RPMI8226 (cell line): ENCODE measurements around the gene DMRTC2.

Source experiments
- DNase-seq: peaks from one replicate; pipeline ENCODE4 v3.0.0-alpha.2; 2015

The DMRTC2 gene

DNA sequence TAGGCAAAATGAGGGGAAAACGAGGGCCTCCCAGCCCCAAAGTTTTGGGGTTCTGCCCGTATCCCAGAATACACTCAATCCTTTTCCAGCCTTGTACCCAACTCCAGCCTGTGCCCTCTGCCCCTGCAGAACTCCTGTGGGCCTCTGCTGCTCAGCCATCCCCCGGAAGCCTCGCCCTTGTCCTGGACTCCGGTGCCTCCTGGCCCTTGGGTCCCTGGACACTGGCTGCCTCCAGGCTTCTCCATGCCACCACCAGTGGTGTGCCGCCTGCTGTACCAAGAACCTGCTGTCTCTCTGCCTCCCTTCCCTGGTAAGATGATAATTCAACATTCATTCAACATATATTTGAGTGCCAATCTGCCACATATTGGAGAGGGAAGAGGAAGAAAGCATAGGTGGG, 3.8 kb downstream of the DMRTC2 start:
- no peak for DNase-seq

DNA sequence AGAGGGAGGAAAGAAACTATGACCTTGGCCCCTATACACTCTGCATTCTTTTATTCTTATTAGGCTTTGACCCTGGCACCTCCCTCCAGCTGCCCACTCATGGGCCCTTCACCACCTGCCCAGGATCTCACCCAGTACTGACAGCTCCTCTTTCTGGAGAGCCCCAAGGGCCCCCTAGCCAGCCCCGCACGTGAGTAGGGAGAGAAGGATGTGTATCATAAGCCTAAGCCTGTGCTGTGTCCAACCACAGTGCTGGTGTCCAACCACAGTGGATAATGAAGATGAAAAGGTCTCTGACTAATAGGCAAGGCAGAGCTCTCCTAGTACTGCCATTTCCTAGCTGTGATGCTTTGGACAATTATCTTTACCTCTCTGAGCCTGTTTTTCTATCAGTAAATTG, 4.2 kb downstream of the DMRTC2 start:
- DNase-seq, result no peak

DNA sequence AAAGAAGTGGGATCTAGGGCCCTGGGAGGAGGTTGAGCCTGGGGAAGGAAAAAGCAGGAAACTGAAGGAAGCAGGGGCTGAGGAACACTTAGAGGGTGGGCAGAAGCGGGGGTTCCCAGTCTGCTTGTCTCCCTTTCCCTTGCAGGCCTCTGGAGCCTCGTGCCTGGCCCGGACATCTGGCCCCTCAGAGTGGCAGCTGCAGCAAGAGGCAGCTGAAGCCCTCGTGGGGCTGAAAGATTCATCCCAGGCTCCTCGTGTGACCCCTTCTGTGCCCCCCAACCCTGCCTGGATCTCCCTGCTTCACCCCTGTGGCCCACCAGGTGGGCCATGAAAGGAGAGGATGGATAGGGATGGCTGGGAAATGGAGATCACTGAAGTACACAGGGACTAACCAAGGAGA, 5.5 kb downstream of the DMRTC2 start:
- DNase-seq, result no peak

DNA sequence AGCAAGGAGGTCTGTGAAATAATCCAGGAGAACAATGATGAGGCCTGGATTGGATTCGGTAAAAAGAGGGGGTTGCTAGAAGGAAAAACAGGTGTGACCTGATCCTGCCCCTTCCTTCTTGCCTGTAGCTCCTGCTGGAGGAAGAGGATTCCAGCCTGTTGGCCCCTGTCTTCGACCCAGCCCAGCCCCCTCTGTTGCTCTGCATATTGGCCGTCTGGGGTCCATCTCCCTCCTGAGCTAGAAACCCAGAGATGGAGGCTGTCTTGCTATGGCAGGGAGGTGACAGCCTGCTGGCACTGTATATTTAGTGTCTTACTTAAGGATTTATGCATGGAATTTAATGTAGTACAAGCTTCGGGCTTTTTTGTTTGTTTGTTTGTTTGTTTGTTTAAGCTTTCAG, 6.6 kb downstream of the DMRTC2 start:
- DNase-seq, result no peak

DNA sequence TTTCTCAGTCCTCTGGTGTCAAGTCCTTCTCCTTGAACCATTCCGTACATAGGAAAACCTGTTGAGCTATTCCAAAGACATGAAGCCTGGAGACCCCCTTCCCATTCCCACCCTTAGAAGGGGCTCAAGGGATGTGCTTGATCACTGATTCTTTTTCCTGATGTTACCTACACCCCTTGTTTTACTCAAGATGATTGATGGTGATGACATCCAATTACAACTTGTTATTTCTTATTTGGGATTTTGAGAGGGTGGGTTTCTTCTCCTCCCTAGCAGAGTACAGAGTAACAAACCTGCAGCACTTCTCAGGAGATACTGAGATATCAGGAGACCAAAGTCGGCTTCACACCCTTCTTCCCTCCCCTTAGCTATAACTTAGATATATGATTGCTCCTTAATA, 8.5 kb downstream of the DMRTC2 start:
- DNase-seq, result no peak

DNA sequence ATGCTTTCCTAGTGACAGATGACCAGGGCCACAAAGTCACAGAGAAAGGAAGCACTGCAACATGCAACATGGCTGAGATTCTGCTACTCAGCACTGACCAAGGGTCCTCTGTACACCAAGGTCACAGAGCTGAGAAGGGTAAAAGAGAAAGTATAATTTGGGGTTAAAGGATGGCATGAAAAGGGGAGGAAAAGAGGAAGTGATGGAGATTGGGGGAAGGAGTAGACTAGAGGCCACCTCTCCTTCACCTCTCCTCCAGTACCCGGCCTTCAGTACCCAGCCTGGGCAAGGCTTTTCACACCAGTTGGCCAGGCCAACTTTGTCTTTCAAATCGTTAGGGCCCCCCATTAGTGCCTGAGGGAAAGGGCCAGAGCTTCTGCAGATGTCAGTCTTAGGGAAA, 8.9 kb downstream of the DMRTC2 start:
- no peak for DNase-seq

DNA sequence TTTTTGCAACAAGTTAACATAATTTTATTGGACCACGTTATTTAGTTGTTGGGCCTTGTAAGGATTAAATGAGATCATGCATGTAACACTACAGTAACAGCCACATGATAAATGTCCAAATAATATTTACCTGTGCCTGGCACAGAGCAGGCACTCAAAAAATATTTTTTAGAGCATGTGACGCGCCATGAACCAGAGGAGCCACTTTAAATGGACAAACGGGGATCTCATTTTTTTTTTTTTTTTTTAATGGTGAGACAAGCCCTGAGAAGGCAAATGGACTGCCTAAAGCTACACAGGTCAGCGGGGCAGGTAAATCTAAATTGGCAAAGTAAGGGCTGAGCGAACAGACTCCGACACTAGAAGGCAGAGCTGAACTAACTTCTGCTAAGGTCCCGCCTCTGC, 14.4 kb downstream of the DMRTC2 start:
- no peak for DNase-seq

DNA sequence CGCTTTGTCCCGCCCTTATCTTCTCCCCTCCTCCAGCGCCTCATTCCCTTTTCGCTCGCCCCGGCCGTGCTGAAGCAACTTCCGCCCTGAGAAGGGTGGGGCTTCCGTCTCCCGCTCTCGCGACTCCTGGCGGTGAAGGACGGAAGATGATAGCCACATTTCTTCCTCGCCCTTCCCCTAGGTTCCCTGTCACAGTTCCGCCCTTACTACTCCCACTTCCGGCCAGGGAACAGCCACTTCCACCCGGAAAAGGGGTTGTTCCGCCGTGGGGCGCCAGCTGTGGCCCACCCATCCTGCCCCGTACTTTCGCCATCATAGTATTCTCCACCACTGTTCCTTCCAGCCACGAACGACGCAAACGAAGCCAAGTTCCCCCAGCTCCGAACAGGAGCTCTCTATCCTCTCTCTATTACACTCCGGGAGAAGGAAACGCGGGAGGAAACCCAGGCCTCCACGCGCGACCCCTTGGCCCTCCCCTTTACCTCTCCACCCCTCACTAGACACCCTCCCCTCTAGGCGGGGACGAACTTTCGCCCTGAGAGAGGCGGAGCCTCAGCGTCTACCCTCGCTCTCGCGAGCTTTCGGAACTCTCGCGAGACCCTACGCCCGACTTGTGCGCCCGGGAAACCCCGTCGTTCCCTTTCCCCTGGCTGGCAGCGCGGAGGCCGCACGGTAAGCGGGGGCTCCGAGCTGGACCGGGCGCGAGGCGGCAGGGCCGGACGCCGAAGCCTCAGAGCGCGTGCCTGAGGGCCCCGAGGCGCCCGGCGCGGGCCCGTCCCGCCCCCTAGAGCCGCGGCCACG, 15.0 kb downstream of the DMRTC2 start, which contains the start of gene RPS19:
TSS of gene RPS19 (plus strand) at position 638 of the 801 bp plus-strand sequence. CDS start 520 bp downstream, outside the sequence.
- DNase-seq, result peak; percentile 95

DNA sequence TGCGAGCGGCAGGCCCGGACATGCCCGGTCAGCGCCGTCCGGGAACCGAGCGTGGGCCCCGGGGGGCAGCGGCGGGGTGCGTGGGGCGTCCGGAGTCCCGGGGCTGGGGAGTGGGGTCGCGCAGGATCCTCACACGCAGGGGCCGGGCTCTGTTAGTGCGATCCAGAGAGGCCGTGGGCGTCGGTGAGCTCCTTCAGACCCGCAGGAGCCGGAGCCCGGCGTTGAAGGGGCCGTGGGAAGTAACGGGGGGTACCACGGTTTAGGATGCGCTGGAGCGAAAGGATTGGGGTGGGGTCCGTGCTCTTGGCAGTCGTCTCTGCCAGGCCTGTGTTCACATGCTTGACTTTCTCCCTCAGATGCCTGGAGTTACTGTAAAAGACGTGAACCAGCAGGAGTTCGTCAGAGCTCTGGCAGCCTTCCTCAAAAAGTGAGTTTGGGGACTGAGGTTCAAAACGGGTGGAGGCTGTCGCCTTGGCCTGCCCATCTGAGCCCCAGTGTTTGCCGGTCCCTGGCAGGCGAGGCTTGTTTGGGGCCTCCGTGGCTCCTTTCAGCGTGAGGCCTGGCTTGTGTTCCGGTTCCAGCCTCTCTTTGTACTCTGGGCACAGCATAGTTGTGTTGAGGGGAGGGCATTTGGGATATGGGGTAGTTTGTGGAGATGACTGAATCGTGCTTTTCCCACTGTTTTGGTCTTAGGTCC, 15.7 kb downstream of the DMRTC2 start:
- no peak for DNase-seq

DNA sequence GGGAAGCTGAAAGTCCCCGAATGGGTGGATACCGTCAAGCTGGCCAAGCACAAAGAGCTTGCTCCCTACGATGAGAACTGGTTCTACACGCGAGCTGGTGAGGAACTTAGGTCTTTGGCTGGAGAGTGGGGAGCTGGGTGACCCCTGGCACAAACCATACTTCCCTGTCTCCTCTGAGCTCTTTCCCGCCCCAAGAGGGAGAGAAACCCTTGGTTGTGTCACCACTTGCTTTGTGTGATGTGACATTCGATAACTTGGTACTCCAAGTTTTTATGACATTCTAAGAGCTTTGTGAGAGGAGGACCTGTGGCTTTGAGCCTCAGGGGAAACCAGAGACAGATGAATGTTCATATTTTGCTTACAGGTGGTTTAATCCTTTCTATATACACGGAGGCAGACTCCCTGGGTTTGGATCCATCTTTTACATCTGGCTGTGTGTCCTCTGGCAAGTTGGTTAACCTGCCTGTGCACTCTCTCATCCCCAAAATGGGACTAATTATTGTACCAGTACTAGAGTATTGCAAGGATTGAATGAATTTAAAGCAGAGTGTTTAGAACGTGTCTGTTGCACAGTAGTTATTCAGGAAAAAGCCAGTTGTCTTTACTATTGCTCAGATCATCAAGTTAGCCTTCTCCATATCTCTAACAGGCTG, 16.4 kb downstream of the DMRTC2 start:
- no peak for DNase-seq

DNA sequence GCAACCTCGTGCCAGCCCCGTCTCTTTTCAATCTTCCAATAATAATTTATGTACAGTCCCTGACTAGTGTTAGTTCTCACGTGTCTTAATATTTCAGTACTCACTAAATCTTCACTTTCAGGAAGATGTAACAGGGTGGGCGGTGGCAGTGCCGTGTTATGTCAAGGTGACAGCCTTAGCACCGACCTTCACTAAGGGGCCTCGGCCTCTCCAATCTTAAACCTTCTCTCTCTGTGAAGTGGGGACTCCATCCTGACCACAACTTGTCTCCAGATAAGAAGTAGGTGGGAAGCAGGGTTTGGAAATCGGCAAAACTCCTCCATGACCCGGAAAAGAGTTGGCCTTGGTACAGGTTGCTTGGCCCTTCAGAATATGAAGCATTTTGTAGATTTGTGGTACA, 17.0 kb downstream of the DMRTC2 start:
- DNase-seq, result no peak

DNA sequence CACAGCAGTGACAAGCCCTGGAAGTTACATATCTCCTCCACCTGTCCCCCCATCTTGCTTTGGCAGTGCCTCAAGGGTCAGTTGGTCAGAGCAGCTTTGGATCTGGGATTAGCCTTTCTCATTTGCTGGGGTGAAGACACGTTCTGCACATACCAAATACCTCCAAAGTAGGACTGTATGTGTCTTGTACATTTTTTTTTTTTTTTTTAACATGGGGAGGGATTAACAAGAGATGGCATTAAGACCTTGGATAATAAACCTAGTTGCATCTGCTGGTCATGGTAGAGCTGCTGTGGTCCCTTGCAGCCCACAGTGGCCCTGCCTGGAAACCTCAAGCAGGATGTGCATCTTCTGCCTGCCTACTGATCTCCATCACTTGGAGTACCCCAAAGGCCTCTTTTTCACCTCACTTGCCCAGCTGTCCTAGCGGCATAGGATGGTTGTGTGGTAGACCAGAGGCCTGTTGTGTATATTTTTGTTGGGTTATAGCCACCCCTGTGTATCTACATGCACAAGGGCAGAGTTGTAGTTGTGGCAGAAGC, 17.7 kb downstream of the DMRTC2 start:
- DNase-seq, result no peak

DNA sequence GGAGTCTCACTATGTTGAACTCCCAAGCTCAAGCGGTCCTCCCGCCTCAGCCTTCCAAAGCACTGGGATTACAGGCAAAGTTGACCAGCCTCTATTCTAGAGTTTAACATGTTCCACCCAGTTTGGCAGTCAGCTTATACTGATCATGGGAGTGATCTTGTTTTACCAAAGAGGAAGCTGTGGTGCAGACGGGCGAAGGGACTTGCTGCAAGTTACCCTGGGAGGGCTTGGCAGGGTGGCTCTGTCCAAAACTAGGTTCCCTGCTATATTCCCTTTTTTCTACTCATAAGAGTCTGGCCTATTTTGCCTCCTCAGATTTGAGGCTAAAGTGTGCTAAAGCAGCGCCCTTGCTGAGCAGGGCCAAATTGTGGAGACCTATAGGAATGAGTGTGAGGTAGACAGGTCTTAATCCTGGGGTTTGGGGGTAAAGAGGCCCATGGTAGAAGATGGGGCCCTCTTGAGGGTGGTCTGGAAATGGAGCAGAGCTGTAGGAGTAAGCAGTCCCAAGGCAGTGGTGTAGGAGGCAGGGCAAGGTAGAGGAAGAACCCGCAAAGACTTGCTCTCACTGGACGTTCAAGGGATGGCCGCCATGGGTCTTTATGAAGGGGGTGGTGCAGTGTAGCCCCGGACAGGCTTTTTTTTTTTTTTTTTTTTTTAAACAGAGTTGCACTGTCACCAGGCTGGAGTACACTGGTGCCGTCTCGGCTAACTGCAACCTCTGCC, 18.5 kb downstream of the DMRTC2 start:
- DNase-seq, result no peak

DNA sequence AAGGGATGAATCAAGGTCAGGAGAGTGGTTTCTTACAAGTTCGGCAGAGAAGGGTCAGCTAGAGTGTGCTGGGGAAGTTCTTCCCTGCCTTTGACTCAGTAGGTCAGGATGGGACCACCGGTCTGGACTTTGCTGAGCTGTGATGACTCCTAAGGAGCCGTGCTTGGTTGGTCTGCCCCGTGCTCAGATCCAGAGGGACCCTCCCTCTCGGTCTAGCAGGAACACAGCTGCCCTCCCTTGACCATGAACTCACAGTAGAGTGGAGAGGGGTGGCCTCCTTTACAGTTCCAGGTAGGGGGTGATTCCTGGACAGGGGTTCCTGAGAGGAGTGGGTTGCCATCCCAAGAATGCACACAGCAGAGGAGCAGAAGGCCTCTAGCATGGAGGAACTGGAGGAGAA, 19.5 kb downstream of the DMRTC2 start:
- DNase-seq, result no peak

DNA sequence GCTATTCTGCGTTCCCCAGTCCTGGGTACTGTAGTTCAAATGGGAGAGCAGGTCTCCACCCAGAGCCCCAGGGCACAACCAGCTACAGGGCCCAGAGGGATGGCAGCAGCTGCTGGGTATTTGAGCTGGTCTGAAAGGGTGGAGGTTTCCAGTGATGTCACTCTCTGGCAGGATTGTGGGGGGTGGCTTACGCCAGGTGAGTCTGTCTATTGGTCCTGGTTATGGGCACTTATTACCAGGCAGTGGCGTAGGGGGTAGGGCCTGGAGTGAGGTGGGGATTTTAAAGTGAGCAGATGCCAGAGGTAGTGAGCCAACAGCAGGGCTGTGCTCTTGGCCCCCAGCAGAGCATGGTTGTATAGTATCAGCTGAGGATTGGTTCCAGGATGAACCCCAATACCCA, 21.4 kb downstream of the DMRTC2 start:
- DNase-seq, result no peak

DNA sequence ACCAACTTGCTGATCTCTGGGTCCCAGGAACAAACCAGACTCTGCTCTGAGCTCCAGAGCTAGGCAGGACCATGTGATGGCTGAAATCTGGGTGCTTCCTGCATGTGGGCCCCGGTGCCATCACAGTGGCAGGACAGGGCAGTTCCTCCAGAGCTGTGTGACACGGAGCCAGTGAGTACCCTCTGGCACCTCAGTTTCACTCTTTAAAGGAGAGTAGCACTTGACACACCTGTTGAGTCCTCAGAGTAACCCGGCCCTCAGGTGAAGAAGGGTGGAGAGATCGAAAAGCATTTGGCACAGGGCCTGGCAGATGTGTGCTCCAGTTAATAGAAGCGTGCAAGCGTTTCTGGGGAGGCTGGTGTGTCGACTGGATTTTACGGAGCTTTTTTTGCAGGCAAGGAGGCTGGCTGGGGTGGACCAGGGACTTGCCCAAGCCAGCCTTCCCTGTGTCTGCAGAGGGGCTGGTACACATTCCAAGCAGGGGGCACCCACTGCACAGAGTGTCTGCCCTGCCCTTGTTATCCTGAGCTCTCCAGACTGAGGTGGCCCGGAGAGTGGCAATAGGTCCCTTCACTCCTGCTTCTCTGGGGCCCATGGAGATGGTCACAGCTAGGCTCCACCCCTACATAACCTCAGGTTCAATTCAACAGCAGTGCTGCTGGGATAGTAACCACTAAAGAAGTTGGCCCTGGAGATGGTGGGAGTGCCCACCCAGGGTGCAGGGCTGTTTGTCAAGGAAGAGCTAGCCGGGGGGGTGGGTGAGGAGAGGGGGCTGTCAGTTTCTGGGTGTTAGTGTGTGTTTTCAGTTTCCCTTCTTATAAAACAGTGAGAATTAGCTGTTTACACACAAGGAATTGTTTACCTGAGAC, 23.5 kb downstream of the DMRTC2 start:
- DNase-seq, result no peak

DNA sequence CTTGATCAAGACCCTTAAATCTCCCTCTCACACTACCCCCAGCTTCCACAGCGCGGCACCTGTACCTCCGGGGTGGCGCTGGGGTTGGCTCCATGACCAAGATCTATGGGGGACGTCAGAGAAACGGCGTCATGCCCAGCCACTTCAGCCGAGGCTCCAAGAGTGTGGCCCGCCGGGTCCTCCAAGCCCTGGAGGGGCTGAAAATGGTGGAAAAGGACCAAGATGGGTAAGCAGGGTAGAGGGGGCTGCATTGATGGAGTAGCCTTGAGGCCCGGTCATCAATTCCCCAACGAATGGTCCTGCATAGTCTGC, 24.1 kb downstream of the DMRTC2 start:
- DNase-seq, result no peak

DNA sequence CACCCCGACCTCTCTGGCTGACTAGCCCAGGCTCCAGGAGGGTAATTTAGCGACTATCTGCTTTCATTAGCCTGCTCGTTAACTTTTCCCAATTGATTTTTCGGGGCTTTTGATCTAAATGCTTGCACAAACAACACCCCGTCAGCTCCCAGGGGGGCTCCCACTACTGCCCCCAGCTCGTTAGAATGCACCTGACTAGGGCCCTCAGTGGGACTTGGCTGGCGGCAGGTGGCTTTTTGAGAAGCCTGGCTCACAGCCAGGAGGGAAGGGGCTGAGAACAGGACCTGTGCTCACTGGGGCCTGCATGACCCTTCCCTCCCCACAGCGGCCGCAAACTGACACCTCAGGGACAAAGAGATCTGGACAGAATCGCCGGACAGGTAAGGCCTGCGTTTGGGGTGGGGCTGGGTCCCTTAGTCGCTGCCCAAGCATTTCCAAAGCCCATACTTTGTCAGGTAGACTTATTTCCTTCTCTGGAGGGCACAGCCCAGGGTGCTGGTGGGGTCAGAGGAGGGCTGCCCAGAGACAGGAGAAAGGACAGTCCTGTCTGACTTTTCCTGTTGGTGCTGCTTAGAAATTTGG, 24.6 kb downstream of the DMRTC2 start:
- DNase-seq, result no peak

DNA sequence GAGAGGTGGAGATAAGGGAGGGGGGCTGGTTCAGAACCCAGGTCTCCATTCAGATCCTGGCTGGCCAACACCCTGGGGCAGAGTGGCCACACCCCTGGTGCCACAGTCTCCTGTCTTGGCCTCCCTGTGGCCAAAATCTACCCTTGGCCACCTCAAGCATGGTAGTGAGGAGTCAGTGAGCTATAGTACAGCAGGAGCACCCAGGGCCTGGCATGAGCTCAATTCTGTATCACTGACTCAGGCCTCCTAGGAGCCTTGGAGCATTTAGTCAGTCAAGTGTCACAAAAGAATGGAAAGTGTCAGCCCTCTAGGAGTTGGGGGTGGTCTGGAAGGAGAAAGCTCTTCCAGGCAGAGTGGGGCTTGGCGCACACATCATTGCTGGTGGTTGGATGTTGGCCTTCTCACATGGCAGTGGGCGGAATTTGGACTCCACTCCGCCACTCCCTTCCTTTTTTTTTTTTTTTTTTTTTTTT, 25.6 kb downstream of the DMRTC2 start:
- DNase-seq, result no peak

DNA sequence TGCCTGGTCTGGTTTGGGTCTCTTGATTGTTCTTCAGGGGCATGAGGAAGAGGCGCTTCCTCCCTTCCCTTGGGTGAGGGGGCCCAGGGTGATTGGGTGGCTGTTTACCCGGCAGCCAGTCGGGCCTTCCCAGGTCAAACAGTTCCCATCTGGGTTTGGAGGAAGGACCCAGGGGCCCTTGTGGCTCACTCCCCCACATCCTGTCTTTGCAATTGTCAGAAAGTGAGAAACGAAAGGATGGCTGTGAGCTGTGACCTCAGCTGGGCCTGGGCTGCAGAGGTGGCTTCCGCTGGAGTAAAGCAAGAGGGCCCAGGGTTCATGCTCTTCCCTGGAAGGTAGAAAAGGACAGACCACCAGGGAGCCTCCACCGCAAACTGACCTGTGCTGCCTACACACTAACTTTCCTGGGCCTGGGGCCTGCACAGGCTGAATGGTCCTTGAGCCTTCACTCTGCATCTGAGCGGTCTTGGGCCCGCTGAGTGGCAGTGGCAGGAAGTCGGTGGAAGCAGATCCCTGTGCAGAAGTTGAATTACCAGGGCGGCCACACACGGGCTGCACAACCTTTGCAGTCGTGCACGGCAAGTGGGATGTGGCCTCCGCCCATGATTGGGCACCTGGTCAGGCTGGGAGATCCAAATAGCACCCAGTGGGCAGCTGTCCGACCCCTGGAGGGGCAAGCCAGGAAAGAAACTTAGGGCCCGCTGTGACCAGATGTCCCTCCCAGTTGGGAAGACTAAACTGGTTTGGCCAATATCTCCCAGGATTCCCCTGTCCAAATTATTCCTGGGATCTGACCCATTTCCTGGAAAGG, 26.9 kb downstream of the DMRTC2 start:
- peak; percentile 25 for DNase-seq

DNA sequence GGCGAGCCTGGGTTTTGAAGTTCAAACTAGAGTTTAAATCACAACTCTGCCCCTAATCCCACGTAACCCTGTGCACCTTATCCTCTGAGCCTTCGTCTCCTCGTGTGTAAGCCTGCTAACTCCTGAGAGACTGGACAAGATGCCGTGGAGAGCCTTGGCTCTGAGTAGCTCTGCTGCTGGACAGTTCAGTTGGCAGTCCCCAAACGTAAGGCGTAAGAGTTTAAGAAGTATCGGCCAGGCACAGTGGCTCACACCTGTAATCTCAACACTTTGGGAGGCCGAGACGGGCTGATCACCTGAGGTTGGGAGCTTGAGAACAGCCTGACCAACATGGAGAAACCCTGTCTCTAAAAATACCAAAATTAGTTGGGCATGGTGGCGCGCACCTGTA, 27.5 kb downstream of the DMRTC2 start:
- no peak for DNase-seq
